K562 (cell line): ENCODE data around the gene MAGEA4. TPM values are rescaled to one million over a fixed set of nuclear protein-coding genes. Genes with fewer than 3 reads are reported as not detected.

Experiments
- ATAC-seq: fragments of 200-7000 bp; cut with Tn5 transposase; 3 replicates; pipeline ENCODE4 v1.9.1; 2020; ENCODE audit warnings: moderate library complexity
- BruUV-seq: library from RNA; stranded (reverse); fragments of 400-500 nt; replicated peaks from 2 replicates; lab custom pipeline; 2021; lab: Mats Ljungman, UMichigan
- CTCF ChIA-PET: fragments of 300-600 bp; formaldehyde crosslinking; extraction: SDS; loops from one replicate; lab custom pipeline; 2021; ENCODE audit warnings: low intra/inter-chr PET ratio; lab: Yijun Ruan, JAX
- POLR2A ChIA-PET: fragments of 300-600, 350-650 bp; sonication (Branson Sonifier 250); formaldehyde crosslinking; extraction: SDS; loops from one replicate; lab custom pipeline; 2021; ENCODE audit warnings: antibody characterized with exemption, inconsistent platforms; lab: Yijun Ruan, JAX
- DNase-seq, 4 experiments: peaks; one replicate each; pipeline versions ENCODE4 v3.0.0 to v3.0.0-alpha.2; 2011 to 2018; ENCODE audit warnings: low spot score in 3 of 4, mixed read lengths in 3 of 4; ENCODE audit errors: extremely low read depth in 1 of 4
- FAIRE-seq: peaks from 2 replicates; lab custom pipeline; 2011; peaks lifted over from hg19 to GRCh38; lab: Jason Lieb, UNC
- H2AFZ ChIP-seq: 2 replicates; pipeline ENCODE4 v1.6.0; 2011; ENCODE audit warnings: low read depth, low read length, control low read depth, inconsistent platforms
- H3K27ac ChIP-seq: fragments of 200-600 bp; 3 replicates; pipeline ENCODE4 v1.8.0; 2011; ENCODE audit warnings: low read depth, mild to moderate bottlenecking, control low read depth, inconsistent platforms, low read length, moderate library complexity, mixed read lengths; ENCODE audit errors: extremely low read depth
- H3K27me3 ChIP-seq, 2 experiments: fragments of 300-600 bp in 1 of 2; 2 replicates in 1 of 2; 3 replicates in 1 of 2; pipeline versions ENCODE4 v1.6.0 to v1.8.0; 2011; ENCODE audit warnings: inconsistent platforms in 2 of 2, low read length in 2 of 2, mild to moderate bottlenecking in 1 of 2, mixed read lengths in 1 of 2, moderate library complexity in 1 of 2; ENCODE audit not compliant: control insufficient read depth in 2 of 2, insufficient read depth in 2 of 2
- H3K36me3 ChIP-seq: fragments of 300-600 bp; 3 replicates; pipeline ENCODE4 v1.8.0; 2011; ENCODE audit warnings: mild to moderate bottlenecking, low read length, inconsistent platforms; ENCODE audit not compliant: control insufficient read depth, insufficient read depth
- H3K4me1 ChIP-seq, 2 experiments: fragments of 200-600 bp in 1 of 2; replicated peaks in 1 of 2; 2 replicates in 1 of 2; 3 replicates in 1 of 2; pipeline versions ENCODE4 v1.5.1 to v1.8.0; 2011; ENCODE audit warnings: inconsistent platforms in 2 of 2, low read length in 2 of 2, mild to moderate bottlenecking in 1 of 2, mixed read lengths in 1 of 2, moderate library complexity in 1 of 2; ENCODE audit not compliant: control insufficient read depth in 2 of 2, insufficient read depth in 2 of 2
- H3K4me2 ChIP-seq: 2 replicates; pipeline ENCODE4 v1.6.1; 2011; ENCODE audit warnings: low read length, control low read depth, inconsistent platforms, mixed read lengths; ENCODE audit not compliant: insufficient read depth
- H3K4me3 ChIP-seq: fragments of 200-600 bp; sonication (generic), shearing (Covaris generic); 2 replicates; pipeline ENCODE4 v1.5.1; 2016; ENCODE audit warnings: control low read depth, inconsistent platforms
- H3K79me2 ChIP-seq: fragments of 200-600 bp; 3 replicates; pipeline ENCODE4 v1.8.0; 2011; ENCODE audit warnings: low read length, inconsistent platforms; ENCODE audit not compliant: control insufficient read depth, insufficient read depth
- H3K9ac ChIP-seq, 2 experiments: 2 replicates each; pipeline versions ENCODE4 v1.6.0 to v1.6.1; 2011; ENCODE audit warnings: low read depth in 2 of 2, low read length in 2 of 2, control low read depth in 1 of 2, inconsistent platforms in 1 of 2, mild to moderate bottlenecking in 1 of 2, mixed read lengths in 1 of 2; ENCODE audit not compliant: insufficient read depth in 1 of 2
- H3K9me1 ChIP-seq: one replicate; pipeline ENCODE4 v1.6.0; 2011; ENCODE audit warnings: inconsistent platforms, mild to moderate bottlenecking, low read length, moderate library complexity; ENCODE audit not compliant: control insufficient read depth, insufficient read depth
- H3K9me3 ChIP-seq: replicated peaks from 2 replicates; pipeline ENCODE4 v1.5.1; 2011; ENCODE audit warnings: low read depth, low read length, inconsistent platforms; ENCODE audit not compliant: control insufficient read depth, insufficient read depth
- H4K20me1 ChIP-seq: replicated peaks from 2 replicates; pipeline ENCODE4 v1.6.1; 2011; ENCODE audit warnings: low read length, inconsistent platforms, mixed read lengths; ENCODE audit not compliant: control insufficient read depth, insufficient read depth
- CBFA2T3 ChIP-seq: fragments of 450-650 bp; IDR thresholded peaks from 2 replicates; pipeline ENCODE4 v1.6.1; 2017
- CBX2 ChIP-seq: fragments of 200-600 bp; sonication (generic); IDR thresholded peaks from one replicate; pipeline ENCODE4 v1.6.1; 2012; ENCODE audit warnings: mild to moderate bottlenecking, low read length, inconsistent platforms; ENCODE audit not compliant: insufficient read depth, poor library complexity, severe bottlenecking
- E4F1 ChIP-seq: fragments of 250-450 bp; sonication (Bioruptor Pico); IDR thresholded peaks from 2 replicates; pipeline ENCODE4 v1.5.0; 2021; ENCODE audit warnings: mild to moderate bottlenecking, borderline replicate concordance
- HDGF ChIP-seq: fragments of 450-650 bp; IDR thresholded peaks from 2 replicates; pipeline ENCODE4 v1.6.1; 2016
- HMG20B ChIP-seq: fragments of 250-450 bp; sonication (Bioruptor Pico); IDR thresholded peaks from 2 replicates; pipeline ENCODE4 v1.5.0; 2021; ENCODE audit warnings: mild to moderate bottlenecking
- KDM5B ChIP-seq: fragments of 200-600 bp; sonication (generic); IDR thresholded peaks from 2 replicates; pipeline ENCODE4 v1.6.1; 2012; ENCODE audit warnings: low read depth, mild to moderate bottlenecking, moderate library complexity, low read length, control low read depth, inconsistent platforms; ENCODE audit not compliant: insufficient replicate concordance
- MEF2D ChIP-seq: conservative IDR thresholded peaks from 2 replicates; pipeline ENCODE4 v1.6.1; 2016; ENCODE audit warnings: low read depth, missing genetic modification characterization, missing compliant biosample characterization
- NUFIP1 ChIP-seq: fragments of 450-650 bp; IDR thresholded peaks from 2 replicates; pipeline ENCODE4 v1.6.1; 2018; ENCODE audit not compliant: partially characterized antibody
- PREB ChIP-seq: sonication (generic); formaldehyde crosslinking; IDR thresholded peaks from 2 replicates; pipeline ENCODE4 v1.8.1; 2023; ENCODE audit warnings: mild to moderate bottlenecking, missing genetic modification reagents
- SRF ChIP-seq, 2 experiments: fragments of 250-450, 450-650 bp in 1 of 2; sonication (Bioruptor Pico) in 1 of 2; sonication (generic) in 1 of 2; formaldehyde crosslinking; IDR thresholded peaks; 2 replicates each; pipeline versions ENCODE4 v1.5.0 to v1.5.1; 2020 to 2022; ENCODE audit warnings: mild to moderate bottlenecking in 1 of 2, missing genetic modification reagents in 1 of 2
- ZKSCAN8 ChIP-seq: fragments of 200-800 bp; sonication (Bioruptor generic); IDR thresholded peaks from 2 replicates; pipeline ENCODE4 v1.6.1; 2016; ENCODE audit warnings: missing genetic modification characterization, missing compliant biosample characterization
- ZNF184 ChIP-seq: sonication (generic); formaldehyde crosslinking; IDR thresholded peaks from 2 replicates; pipeline ENCODE4 v1.5.0; 2020; ENCODE audit warnings: missing genetic modification reagents
- ZNF398 ChIP-seq: fragments of 250-450 bp; sonication (Bioruptor Pico); IDR thresholded peaks from 2 replicates; pipeline ENCODE4 v1.8.0; 2021; ENCODE audit warnings: moderate library complexity, mild to moderate bottlenecking, inconsistent platforms
- ZNF583 ChIP-seq: fragments of 250-450 bp; sonication (Bioruptor Pico); IDR thresholded peaks from 2 replicates; pipeline ENCODE4 v1.4.0; 2020
- WGBS: fragments of 100-300 bp; shearing (Covaris generic); methylation state at CpG from one replicate; pipeline ENCODE4 v1.1.6; 2016; ENCODE audit warnings: low coverage, mixed read lengths; ENCODE audit not compliant: insufficient coverage; ENCODE audit errors: missing lambda C conversion rate; 5-methylcytosine and 5-hydroxymethylcytosine counted together
- in situ Hi-C: fragments of 300-500 bp; cut with MboI; formaldehyde crosslinking; loops from 4 replicates; pipeline ENCODE4 v1.15.0; 2018; ENCODE audit warnings: inconsistent platforms, mixed read lengths
- intact Hi-C: fragments of 100-400 bp; cut with micrococcal nuclease; formaldehyde crosslinking; loops from 2 replicates; pipeline ENCODE4 v1.14.2; 2022
- polyA plus RNA-seq, 8 experiments: library from polyadenylated mRNA; depleted of rRNA in 4 of 8; stranded (reverse) in 5 of 8; unstranded in 3 of 8; fragments of >200 nt; fragmentation: Nextera tagmentation in 2 of 8; fragmentation: Illumina TruSeq in 1 of 8; extraction: Ambion mirVana in 2 of 8; extraction: Trizol in 1 of 8; gene quantifications; 2 replicates each; pipeline versions ENCODE4 v1.2.1 to v1.2.3, GENCODE V29; 2011 to 2014; ENCODE audit warnings: inconsistent platforms in 1 of 8, missing spikeins in 1 of 8
- total RNA-seq, 7 experiments: library from RNA; depleted of rRNA in 6 of 7; stranded (reverse); fragments of >200 nt in 6 of 7; fragmentation: Illumina TruSeq in 2 of 7; extraction: Trizol in 2 of 7; gene quantifications; 2 replicates each; pipeline versions ENCODE4 v1.2.1 to v1.2.3, GENCODE V29; 2011 to 2021; ENCODE audit warnings: low replicate concordance in 1 of 7

MAGEA4 gene
- total and polyA plus RNA-seq, 9 of the 15 experiments (the other 6 are each of a cell fraction or from before 2014, with no cell fraction given) = 0.42 to 1.9 (median 0.69) TPM

GRCh38 chrX:151923648-151924047, 11.0 kb downstream of the MAGEA4 start (continued):
- no peak for TF ChIP-seq E4F1 (CRISPR knock-in tag)

- Histone ChIP-seq H3K9me3 (no peaks in the 10 kb centered on the region), H3K27me3 (peaks cover 0 to 21% of the 10 kb centered on the region in 2 experiments; a peak in 3 of 5 replicates), H3K27ac (no peak overlapping the region), H3K4me1 (no peaks in the 10 kb centered on the region), H3K9ac (peak overlapping the region in 1 of 2 experiments; percentile 17; a peak in 1 of 4 replicates), H2AFZ (no peak overlapping the region), H3K9me1 (no peaks in the 10 kb centered on the region), H3K4me3 (no peak overlapping the region), H3K4me2 (no peak overlapping the region), H3K36me3 (no peaks in the 10 kb centered on the region), H4K20me1 (no peaks in the 10 kb centered on the region), H3K79me2 (no peaks in the 10 kb centered on the region)
- FAIRE-seq = no peak
- WGBS = 7% methylated on average over 2 of the region's 4 CpGs
- BruUV-seq = no TSS peak
- TF ChIP-seq HMG20B (no peak), ZNF583 (CRISPR knock-in tag) (no peak), HDGF (no peak), SRF (CRISPR knock-in tag; IDR thresholded peaks at IDR 0.05) (no peak), CBFA2T3 (no peak), KDM5B (no peak), CBX2 (no peak), ZNF398 (CRISPR knock-in tag) (no peak), ZNF184 (no peak), MEF2D (tag) (no peak), NUFIP1 (no peak), PREB (CRISPR knock-in tag) (no peak), ZKSCAN8 (no peak)
- no peak for DNase-seq
- POLR2A ChIA-PET = interaction anchor here (0.8 kb wide), 1 partner anchor 13 kb away, joined by 3 read pairs; no protein-coding TSS in a partner anchor
- ATAC-seq = no peak
- CTCF ChIA-PET = no interaction called here
- intact Hi-C loops = no loop called here
- in situ Hi-C loops = loop anchor here (10.0 kb wide), 1 partner anchor 144 kb away; no protein-coding TSS in a partner anchor
These were observed 16.4 kb downstream of the MAGEA4 start for GRCh38 chrX:151929126-151929525.
